ENCODE measurements around the gene BORCS8. TPM values are rescaled to one million over a fixed set of nuclear protein-coding genes. Genes with fewer than 3 reads are reported as not detected.
"Not testable (repeated sequence)": the region's sequence is repeated elsewhere in the genome, so short reads cannot be mapped to it uniquely, and the experiment has no call there.

Gene BORCS8
- 17.2 TPM for total RNA-seq

DNA sequence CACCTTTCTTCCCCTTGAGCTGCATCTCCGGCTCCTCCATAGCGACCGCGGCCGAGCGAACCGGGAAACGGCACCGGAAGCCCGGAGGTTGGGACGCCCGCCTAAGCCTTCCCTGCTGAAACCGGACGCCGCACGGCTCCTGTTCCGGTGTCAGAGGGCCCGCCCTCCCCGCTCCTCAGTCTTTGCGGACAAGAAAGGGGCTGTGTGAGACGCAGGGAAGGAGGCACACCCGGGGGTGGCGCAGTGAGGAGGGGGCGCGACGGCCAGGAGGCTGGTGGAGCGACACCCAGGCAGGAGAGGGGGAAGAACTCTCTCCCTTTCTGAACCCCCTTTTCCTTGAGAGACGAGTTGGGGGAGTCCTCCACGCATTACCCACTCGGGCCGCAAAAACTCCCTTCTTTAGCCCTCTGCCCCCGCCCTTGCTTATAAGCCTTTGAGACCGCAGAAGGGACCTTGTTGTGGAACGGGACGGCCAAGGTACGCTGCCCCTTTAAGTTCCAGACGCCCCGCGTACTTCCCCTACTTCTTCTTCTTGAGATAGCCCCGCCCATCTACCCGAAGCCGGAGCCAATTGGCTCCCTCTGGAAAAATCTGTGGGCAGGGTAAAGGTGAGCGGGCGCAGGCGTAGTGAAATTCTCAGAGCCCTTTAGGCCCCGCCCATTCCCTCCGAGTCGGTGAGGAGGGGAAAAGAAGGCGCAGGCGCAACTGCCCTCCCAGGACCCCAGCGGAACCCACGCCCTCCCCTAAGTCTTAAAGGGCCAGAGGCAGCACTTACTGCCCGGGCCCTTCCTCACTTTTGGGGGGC lies at the start of gene BORCS8, which contains the start of gene RFXANK:
Gene BORCS8, minus strand, starts transcription at position 75 of the 805 bp plus-strand sequence. Its CDS starts 35 bp downstream, at position 40.
Gene RFXANK, plus strand, starts transcription at position 181 of the 805 bp plus-strand sequence. CDS start 1,689 bp downstream, outside the sequence.
- DNase-seq (ENCODE audit: low read depth in 2 of 3, low spot score in 2 of 3) = peak; percentile 98 to 100 (median 100)

DNA sequence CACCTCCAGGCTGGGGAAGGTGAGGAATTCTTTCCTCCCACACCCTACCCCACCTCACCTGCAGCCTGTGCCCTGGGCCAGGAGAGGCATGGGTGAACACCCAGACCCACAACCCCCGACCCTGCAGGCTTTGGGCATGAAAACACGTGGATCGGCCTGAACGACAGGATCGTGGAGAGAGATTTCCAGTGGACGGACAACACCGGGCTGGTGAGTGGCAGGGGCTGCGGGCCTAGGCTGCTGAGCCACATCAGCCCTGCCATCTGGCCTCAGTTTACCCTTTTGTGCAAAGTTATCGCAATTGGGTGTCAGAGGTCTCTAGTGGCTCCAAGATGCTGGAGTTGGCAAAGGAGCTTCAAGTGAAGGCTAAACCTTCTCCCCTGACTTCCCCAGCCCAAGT lies 48.5 kb upstream of the BORCS8 start:
- no peak for DNase-seq (ENCODE audit: low read depth in 2 of 3, low spot score in 2 of 3)

GRCh38 chr19:19239675-19240074 lies 47.7 kb upstream of the BORCS8 start:
- no peak for DNase-seq (ENCODE audit: low read depth in 2 of 3, low spot score in 2 of 3)

GRCh38 chr19:19238126-19238894 lies 46.4 kb upstream of the BORCS8 start:
- no peak for DNase-seq (ENCODE audit: low read depth in 2 of 3, low spot score in 2 of 3)

GRCh38 chr19:19236173-19236572 lies 44.2 kb upstream of the BORCS8 start:
- no peak for DNase-seq (ENCODE audit: low read depth in 2 of 3, low spot score in 2 of 3)

DNA sequence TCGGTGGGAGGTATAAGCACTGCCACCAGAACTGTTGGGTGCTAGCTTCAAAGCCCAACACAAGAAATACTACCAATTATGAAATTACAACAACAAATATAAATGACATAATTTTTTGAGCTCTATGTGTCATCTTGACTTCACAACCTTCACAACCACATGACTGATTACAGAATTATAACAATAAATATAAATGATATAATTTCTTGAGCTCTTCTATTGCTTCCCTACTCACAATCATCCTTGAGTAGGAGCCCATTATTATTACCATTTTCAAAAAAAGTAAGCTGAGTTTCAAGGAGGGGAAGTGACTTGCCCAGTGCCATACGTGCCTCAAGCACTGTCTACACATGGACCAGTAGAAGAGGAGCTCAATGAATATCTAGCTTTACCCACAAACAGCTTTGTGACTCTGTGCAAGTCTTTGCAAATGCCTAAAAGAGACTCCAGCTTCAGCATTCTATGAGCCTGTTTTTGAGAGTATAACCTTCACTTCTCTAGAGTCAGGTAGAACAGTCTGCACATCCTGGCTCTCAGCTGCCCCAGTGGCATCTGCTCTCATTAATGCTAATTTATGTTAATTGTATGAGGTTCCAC lies 42.4 kb upstream of the BORCS8 start:
- DNase-seq (ENCODE audit: low read depth in 2 of 3, low spot score in 2 of 3) = no peak

GRCh38 chr19:19232261-19232721 lies 40.3 kb upstream of the BORCS8 start:
- no peak for DNase-seq (ENCODE audit: low read depth in 2 of 3, low spot score in 2 of 3)

DNA sequence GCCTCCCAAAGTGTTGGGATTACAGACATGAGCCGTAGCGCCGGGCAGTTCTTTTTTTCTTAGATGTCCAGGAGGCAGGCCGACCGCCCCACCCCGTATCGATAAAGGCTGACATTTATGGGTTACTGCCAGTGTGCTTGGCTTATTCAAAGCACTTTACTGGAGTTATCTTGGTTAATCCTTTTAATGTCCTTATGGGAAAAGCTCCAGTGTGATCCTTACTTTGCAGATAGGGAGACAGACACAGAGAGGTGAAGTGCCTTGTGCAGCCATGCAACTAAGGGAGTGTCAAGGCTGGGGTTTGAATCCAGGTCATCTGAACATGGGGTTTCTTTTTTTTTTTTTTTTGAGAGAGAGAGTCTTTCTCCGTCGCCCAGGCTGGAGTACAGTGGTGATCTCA lies 39.0 kb upstream of the BORCS8 start:
- no peak for DNase-seq (ENCODE audit: low read depth in 2 of 3, low spot score in 2 of 3)

DNA sequence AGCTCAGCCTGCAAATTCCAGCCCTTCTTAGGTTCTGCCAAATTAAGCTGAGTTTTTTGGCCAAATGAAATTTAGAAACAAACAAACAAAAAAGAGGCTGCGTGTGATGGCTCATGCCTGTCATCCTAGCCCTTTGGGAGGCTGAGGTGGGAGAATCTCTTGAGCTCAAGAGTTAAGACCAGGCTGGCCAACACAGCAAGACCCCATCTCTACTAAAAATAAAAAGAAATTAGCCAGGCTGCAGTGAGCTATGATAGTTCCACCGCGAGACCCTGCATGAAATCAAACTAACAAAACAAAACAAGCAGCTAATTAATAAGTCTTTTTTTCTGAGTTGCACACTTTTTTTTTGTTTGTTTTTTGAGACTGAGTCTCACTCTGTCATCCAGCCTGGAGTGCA lies 37.7 kb upstream of the BORCS8 start:
- no peak for DNase-seq (ENCODE audit: low read depth in 2 of 3, low spot score in 2 of 3)

DNA sequence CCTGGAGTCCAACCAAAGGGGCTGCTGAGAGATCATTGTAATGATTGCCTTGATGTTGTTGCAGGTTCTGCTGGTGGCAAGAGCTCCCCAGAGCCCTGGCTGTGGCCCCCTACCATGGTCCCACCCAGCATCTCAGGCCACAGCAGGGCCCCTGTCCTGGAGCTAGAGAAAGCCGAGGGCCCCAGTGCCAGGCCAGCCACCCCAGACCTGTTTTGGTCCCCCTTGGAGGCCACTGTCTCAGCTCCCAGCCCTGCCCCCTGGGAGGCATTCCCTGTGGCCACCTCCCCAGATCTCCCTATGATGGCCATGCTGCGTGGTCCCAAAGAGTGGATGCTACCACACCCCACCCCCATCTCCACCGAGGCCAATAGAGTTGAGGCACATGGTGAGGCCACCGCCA lies 35.3 kb upstream of the BORCS8 start:
- no peak for DNase-seq (ENCODE audit: low read depth in 2 of 3, low spot score in 2 of 3)

- DNase-seq (ENCODE audit: low read depth in 2 of 3, low spot score in 2 of 3) = no peak
Observed at GRCh38 chr19:19226663-19227062, 34.7 kb upstream of the BORCS8 start.

DNA sequence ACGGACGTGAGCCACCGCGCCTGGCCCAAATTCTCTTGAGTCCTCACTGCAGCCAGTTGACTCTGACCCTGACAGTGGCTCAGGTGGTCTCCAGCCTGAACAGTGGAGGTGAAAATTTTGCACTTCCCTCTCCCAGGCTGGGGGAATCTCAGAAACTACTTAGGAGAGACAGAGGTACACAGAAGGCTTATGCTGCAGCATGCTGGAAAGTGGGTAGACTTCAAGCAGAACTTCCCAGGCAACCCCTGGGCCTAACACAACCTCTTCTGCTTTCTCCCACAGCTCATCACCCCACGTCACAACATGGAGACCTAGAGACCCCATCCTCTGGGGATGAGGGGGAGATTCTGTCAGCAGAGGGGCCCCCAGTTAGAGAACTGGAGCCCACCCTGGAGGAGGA lies 34.3 kb upstream of the BORCS8 start:
- no peak for DNase-seq (ENCODE audit: low read depth in 2 of 3, low spot score in 2 of 3)

GRCh38 chr19:19224852-19225494 lies 33.0 kb upstream of the BORCS8 start:
- peak; percentile 60 to 79 (median 75) for DNase-seq (ENCODE audit: low read depth in 2 of 3, low spot score in 2 of 3)

GRCh38 chr19:19224150-19224851 lies 32.3 kb upstream of the BORCS8 start:
- DNase-seq (ENCODE audit: low read depth in 2 of 3, low spot score in 2 of 3) = no peak

DNA sequence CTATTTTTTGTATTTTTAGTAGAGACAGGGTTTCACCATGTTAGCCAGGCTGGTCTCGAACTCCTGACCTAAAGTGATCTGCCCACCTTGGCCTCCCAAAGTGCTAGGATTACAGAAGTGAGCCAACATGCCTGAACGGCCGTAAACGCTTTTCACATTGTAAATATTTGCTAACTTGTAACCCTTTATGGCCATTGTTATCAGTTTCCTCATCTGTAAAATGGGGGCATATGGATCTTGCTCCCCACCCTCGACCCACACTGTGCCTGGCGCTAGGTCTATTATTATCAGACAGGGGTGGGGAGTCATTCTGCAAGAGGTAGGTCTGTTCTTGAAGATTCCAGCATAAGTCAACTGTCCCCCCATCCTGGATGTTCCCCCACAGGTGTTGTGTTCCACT lies 31.7 kb upstream of the BORCS8 start:
- no peak for DNase-seq (ENCODE audit: low read depth in 2 of 3, low spot score in 2 of 3)

GRCh38 chr19:19223060-19223459 lies 31.1 kb upstream of the BORCS8 start:
- no peak for DNase-seq (ENCODE audit: low read depth in 2 of 3, low spot score in 2 of 3)

DNA sequence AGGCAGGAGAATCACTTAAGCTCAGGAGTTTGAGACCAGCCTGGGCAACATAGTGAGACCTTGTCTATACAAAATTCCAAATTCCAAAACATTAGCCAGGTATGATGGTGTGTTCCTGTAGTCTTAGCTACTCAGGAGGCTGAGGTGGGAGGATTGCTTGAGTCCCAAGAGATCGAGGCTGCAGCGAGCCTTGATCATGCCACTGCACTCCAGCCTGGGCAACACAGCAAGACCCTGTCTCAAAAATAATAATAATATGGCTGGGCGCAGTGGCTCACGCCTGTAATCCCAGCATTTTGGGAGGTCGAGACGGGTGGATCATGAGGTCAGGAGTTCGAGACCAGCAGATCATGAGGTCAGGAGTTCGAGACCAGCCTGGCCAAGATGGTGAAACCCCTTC lies 29.0 kb upstream of the BORCS8 start:
- DNase-seq (ENCODE audit: low read depth in 2 of 3, low spot score in 2 of 3) = not testable (repeated sequence)

DNA sequence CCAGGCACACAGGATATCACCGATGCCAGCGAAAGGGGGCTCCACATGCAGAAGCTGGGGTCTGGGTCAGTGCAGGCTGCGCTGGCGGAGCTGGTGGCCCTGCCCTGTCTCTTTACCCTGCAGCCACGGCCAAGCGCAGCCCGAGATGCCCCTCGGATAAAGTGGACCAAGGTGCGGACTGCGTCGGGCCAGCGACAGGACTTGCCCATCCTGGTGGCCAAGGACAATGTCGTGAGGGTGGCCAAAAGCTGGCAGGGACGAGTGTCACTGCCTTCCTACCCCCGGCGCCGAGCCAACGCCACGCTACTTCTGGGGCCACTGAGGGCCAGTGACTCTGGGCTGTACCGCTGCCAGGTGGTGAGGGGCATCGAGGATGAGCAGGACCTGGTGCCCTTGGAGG lies 27.0 kb upstream of the BORCS8 start:
- no peak for DNase-seq (ENCODE audit: low read depth in 2 of 3, low spot score in 2 of 3)

- peak in 2 of 3 donors; percentile 15 to 23 for DNase-seq (ENCODE audit: low read depth in 2 of 3, low spot score in 2 of 3)
Observed at GRCh38 chr19:19217099-19217498, 25.1 kb upstream of the BORCS8 start.

GRCh38 chr19:19215792-19216191 lies 23.8 kb upstream of the BORCS8 start:
- no peak for DNase-seq (ENCODE audit: low read depth in 2 of 3, low spot score in 2 of 3)
